GM12875 (cell line): Measurements from ENCODE around the gene CCN6.

Experiments used
- H3K4me3 ChIP-seq: one replicate; pipeline ENCODE4 v1.5.1; 2011; ENCODE audit warnings: low read depth, low read length, control low read depth
- TF ChIP-seq, protein P1 (sequence below): IDR thresholded peaks from 2 replicates; pipeline ENCODE4 v1.5.1; 2011; ENCODE audit warnings: low read depth, mild to moderate bottlenecking, control low read depth, inconsistent platforms, low read length, moderate library complexity, borderline replicate concordance; ENCODE audit not compliant: insufficient read depth

The CCN6 gene

DNA sequence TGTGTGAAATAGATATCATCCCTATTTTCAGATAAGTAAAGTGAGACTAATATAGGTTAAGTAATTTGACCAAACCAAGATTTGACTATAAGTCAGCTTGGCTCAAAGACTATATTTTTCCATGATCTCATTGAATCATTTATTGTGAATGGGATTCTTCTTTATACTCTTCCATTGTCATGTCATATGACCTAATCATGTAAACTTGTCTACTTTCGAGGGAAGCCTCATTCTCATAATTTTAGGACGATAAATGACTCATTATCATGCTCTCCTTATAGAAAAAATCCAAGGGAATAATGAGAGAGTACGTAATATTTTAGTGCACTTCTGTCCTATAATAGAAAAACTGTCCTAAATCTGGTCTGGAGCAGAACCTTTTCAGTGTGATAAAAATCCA is 40.9 kb upstream of the CCN6 start:
- H3K4me3 ChIP-seq = no peak overlapping the region
- TF ChIP-seq, protein P1, sequence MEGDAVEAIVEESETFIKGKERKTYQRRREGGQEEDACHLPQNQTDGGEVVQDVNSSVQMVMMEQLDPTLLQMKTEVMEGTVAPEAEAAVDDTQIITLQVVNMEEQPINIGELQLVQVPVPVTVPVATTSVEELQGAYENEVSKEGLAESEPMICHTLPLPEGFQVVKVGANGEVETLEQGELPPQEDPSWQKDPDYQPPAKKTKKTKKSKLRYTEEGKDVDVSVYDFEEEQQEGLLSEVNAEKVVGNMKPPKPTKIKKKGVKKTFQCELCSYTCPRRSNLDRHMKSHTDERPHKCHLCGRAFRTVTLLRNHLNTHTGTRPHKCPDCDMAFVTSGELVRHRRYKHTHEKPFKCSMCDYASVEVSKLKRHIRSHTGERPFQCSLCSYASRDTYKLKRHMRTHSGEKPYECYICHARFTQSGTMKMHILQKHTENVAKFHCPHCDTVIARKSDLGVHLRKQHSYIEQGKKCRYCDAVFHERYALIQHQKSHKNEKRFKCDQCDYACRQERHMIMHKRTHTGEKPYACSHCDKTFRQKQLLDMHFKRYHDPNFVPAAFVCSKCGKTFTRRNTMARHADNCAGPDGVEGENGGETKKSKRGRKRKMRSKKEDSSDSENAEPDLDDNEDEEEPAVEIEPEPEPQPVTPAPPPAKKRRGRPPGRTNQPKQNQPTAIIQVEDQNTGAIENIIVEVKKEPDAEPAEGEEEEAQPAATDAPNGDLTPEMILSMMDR = no peak

DNA sequence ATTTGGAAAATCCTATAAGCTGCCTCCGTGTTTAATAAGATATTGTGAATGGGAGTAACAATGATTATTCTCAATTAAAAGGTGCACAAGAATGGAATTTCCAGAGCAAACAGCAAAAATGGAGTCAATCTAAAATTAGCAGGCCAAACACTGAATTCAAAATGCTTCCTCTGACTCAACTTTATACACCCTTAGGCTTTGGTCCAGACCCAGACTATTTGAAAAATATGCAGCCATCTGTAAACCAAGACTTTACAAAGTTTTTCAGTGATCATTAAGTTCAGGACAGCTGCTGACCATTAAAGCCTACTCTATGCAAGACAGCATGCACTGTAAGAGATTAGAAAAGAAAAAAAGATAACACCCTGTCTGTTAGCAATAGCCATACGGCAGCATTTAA is 39.4 kb upstream of the CCN6 start:
- TF ChIP-seq, protein P1 = no peak
- no peak overlapping the region for H3K4me3 ChIP-seq

DNA sequence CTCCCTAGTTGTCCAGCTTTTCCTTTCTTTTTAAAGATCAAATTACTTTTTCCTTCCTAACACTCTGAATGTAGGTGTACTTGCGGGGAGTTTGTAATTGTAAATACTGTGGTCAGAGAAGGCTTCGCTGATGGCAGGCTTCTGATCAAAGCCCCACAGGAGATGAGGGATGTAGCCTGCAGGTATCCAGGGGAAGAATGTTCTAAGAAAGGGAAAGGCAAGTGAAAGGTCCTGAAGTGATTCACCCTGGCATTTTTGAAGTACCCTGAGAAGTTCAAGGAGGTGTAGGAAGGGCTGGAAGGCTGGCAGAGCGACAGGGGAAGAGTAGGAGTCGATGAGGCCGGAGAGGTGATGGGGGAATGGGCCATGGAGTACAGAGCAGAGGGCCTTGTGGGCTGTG is 38.2 kb upstream of the CCN6 start:
- no peak overlapping the region for H3K4me3 ChIP-seq
- TF ChIP-seq, protein P1 = no peak

DNA sequence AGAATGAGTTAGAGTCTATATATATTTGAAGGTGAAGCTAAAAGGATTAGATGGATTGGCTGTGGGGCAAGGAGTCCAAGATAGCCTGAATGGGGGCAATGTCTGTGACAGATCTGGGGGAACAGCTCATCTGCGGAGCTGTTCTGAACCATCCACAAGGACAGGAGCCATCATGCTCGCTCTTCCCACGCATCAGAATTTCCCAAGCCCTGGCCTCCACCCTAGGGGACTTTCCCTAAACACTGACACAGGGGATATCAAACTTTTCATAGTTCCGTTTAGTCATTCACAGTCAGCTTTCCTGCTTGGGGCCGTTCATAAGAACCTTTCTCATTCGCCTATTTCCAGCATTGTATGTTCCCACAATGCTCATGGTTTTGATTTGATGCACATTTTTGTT is 37.6 kb upstream of the CCN6 start:
- TF ChIP-seq, protein P1 = no peak
- no peak overlapping the region for H3K4me3 ChIP-seq

DNA sequence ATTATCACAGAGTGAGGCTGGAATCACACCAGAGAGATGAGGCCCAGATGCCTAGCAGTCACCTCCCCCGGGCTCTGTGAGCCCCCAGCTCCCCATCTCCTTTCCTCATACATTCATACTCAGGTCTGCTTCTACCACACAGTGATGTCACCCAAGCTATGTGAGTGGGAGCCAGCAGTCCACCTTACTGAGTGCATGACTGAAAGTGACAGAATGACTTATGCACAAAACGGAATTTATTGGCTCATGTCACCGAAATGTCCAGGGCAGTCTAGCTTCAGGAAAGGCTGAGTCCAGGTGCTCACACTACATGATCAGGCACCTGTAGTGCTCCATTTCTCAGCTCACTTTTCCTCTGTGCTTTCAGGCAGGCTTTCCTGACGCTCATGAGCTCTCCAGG is 36.7 kb upstream of the CCN6 start:
- TF ChIP-seq, protein P1 = no peak
- no peak overlapping the region for H3K4me3 ChIP-seq

DNA sequence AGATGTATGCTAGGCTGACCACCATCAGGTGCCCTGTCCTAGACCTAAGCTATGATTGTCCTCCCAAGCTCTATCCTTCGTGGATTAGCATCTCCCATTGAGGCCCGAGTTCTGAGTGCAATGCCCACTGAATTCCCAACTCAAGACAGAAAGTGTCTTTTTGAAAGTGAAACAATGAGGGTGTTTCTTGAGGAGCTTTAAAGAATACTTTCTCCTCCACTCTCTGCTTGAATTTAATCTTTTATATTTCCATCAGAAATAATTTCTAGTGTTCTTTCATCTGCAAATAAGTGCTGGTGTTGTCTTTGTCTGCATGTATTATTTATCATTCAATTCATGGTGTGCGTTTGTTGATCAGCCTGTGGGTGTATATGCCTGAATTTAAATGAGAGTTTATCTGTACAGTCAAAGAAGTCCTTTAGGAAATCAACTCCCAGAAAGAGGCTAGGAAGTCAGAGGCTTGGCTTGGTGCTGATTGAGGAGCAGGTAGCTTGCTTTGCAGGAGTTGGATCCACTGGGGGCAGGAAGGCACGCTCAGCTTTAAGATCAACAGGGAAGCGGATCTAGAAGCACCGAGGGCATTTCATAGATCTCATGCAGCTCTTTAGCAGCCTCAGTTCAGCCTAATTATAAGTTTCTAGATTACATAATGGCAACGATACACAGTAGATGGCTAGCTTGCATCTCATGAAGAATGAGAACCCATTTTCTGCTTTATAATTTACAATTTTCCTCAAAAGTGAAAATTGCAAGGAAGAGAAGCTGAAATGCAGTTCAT is 36.0 kb upstream of the CCN6 start:
- TF ChIP-seq, protein P1 = no peak
- no peak overlapping the region for H3K4me3 ChIP-seq
